Caki2 (cell line): ENCODE measurements around the gene EFEMP2. TPM values are rescaled to one million over a fixed set of nuclear protein-coding genes. Genes with fewer than 3 reads are reported as not detected.

Experiments
- DNase-seq: peaks from one replicate; pipeline ENCODE4 v3.0.0-alpha.2; 2015; ENCODE audit warnings: low read depth
- in situ Hi-C: cut with HindIII; loops from 2 replicates; pipeline ENCODE4 v1.10.0; 2016; ENCODE audit warnings: low sequenced_read_pairs, low pct_unique_long_range_greater_than_20kb, mixed read lengths
- total RNA-seq: library from RNA; depleted of rRNA; stranded (reverse); fragments of >200 nt; shearing (Covaris generic); gene quantifications from 2 replicates; pipeline ENCODE4 v1.2.3, GENCODE V29; 2014; ENCODE audit warnings: low replicate concordance

Gene EFEMP2
- total RNA-seq, 1 experiment from 2014 or later, result 5.2 TPM

- DNase-seq, result no peak
- in situ Hi-C loops, result no loop called here
Measured at GRCh38 chr11:65870706-65871681, 1.6 kb downstream of the EFEMP2 start.

GRCh38 chr11:65870307-65870658 lies 2.3 kb downstream of the EFEMP2 start:
- in situ Hi-C loops, result no loop called here
- DNase-seq, result no peak

GRCh38 chr11:65869643-65870306 lies 2.8 kb downstream of the EFEMP2 start:
- in situ Hi-C loops, result no loop called here

GRCh38 chr11:65868907-65869306 lies 3.7 kb downstream of the EFEMP2 start:
- in situ Hi-C loops, result no loop called here

More at GRCh38 chr11:65869643-65870306, 2.8 kb downstream of the EFEMP2 start:
- no peak for DNase-seq

GRCh38 chr11:65868076-65868667 lies 4.4 kb downstream of the EFEMP2 start:
- in situ Hi-C loops, result no loop called here
- DNase-seq, result no peak

More at GRCh38 chr11:65868907-65869306, 3.7 kb downstream of the EFEMP2 start:
- no peak for DNase-seq

GRCh38 chr11:65867284-65868071 lies 5.1 kb downstream of the EFEMP2 start:
- DNase-seq, result no peak
- in situ Hi-C loops, result no loop called here

- in situ Hi-C loops, result no loop called here
- DNase-seq, result no peak
Measured at GRCh38 chr11:65866509-65867283, 5.9 kb downstream of the EFEMP2 start.

GRCh38 chr11:65865550-65866172 lies 6.9 kb downstream of the EFEMP2 start:
- in situ Hi-C loops, result no loop called here
- DNase-seq, result no peak

GRCh38 chr11:65864706-65865471 lies 7.7 kb downstream of the EFEMP2 start:
- DNase-seq, result no peak
- in situ Hi-C loops, result no loop called here

GRCh38 chr11:65863889-65864705 lies 8.5 kb downstream of the EFEMP2 start:
- in situ Hi-C loops, result no loop called here
- DNase-seq, result no peak

GRCh38 chr11:65862941-65863888 lies 9.4 kb downstream of the EFEMP2 start:
- in situ Hi-C loops, result no loop called here
- no peak for DNase-seq

- DNase-seq, result no peak
- in situ Hi-C loops, result no loop called here
Measured at GRCh38 chr11:65862191-65862735, 10.3 kb downstream of the EFEMP2 start.

- in situ Hi-C loops, result no loop called here
- DNase-seq, result no peak
Measured at GRCh38 chr11:65861533-65862183, 10.9 kb downstream of the EFEMP2 start.

- in situ Hi-C loops, result no loop called here
- no peak for DNase-seq
Measured at GRCh38 chr11:65861165-65861505, 11.5 kb downstream of the EFEMP2 start.
